CD4-positive, alpha-beta T cell (primary cell): Measurements from ENCODE around the gene ASPHD1. TPM values are rescaled to one million over a fixed set of nuclear protein-coding genes. Genes with fewer than 3 reads are reported as not detected.

Experiments
- ATAC-seq: fragments of 200-7000 bp; cut with Tn5 transposase; one replicate; pipeline ENCODE4 v1.10.0; 2022; ENCODE audit warnings: mild to moderate bottlenecking; ENCODE audit not compliant: poor library complexity
- CTCF ChIA-PET: fragments of 350-600 bp; sonication (Branson Sonifier 250); formaldehyde crosslinking; loops from one replicate; lab custom pipeline; 2021; ENCODE audit warnings: antibody characterized with exemption, inconsistent platforms; lab: Charles Lee
- POLR2A ChIA-PET: fragments of 350-600 bp; sonication (Branson Sonifier 250); formaldehyde crosslinking; loops from one replicate; lab custom pipeline; 2021; ENCODE audit warnings: antibody characterized with exemption, inconsistent platforms; lab: Charles Lee
- DNase-seq, 14 experiments: peaks; one replicate each; pipeline ENCODE4 v3.0.0-alpha.2; 2013 to 2020; ENCODE audit warnings: mixed read lengths in 2 of 14
- H3K27ac ChIP-seq, 2 donors: one replicate each; pipeline versions ENCODE4 v1.5.1 to v1.7.0; 2013; ENCODE audit warnings: low read length in 2 of 2, low read depth in 1 of 2, mild to moderate bottlenecking in 1 of 2
- H3K27me3 ChIP-seq, 2 experiments: 1 replicate in 1 of 2; 2 replicates in 1 of 2; pipeline versions ENCODE4 v1.6.1 to v1.7.0; 2013; ENCODE audit warnings: low read length in 2 of 2, control low read depth in 1 of 2, mild to moderate bottlenecking in 1 of 2, moderate library complexity in 1 of 2; ENCODE audit not compliant: insufficient read depth in 2 of 2, control insufficient read depth in 1 of 2
- H3K36me3 ChIP-seq: one replicate; pipeline ENCODE4 v1.6.1; 2013; ENCODE audit warnings: low read length, control low read depth; ENCODE audit not compliant: insufficient read depth
- H3K4me1 ChIP-seq: one replicate; pipeline ENCODE4 v1.6.1; 2013; ENCODE audit warnings: low read length, control low read depth; ENCODE audit not compliant: insufficient read depth
- H3K4me3 ChIP-seq: one replicate; pipeline ENCODE4 v1.5.1; 2013; ENCODE audit warnings: mild to moderate bottlenecking, low read length, moderate library complexity
- H3K9me3 ChIP-seq, 2 experiments: 1 replicate in 1 of 2; 2 replicates in 1 of 2; pipeline versions ENCODE4 v1.6.1 to v1.7.0; 2013; ENCODE audit warnings: low read length in 2 of 2, mild to moderate bottlenecking in 2 of 2, control low read depth in 1 of 2, moderate library complexity in 1 of 2; ENCODE audit not compliant: control insufficient read depth in 1 of 2, insufficient read depth in 1 of 2
- H3K27ac Mint-ChIP-seq: one replicate; pipeline ENCODE4 v1.8.0; 2020; ENCODE audit warnings: mixed read lengths
- H3K27me3 Mint-ChIP-seq: one replicate; pipeline ENCODE4 v1.8.0; 2021; ENCODE audit warnings: mixed read lengths
- H3K36me3 Mint-ChIP-seq: one replicate; pipeline ENCODE4 v1.8.0; 2021; ENCODE audit warnings: low read depth, mixed read lengths
- H3K4me1 Mint-ChIP-seq: one replicate; pipeline ENCODE4 v1.8.0; 2021; ENCODE audit warnings: low read depth, mixed read lengths
- H3K4me3 Mint-ChIP-seq: one replicate; pipeline ENCODE4 v1.8.0; 2020; ENCODE audit warnings: mild to moderate bottlenecking, mixed read lengths
- H3K9me3 Mint-ChIP-seq: one replicate; pipeline ENCODE4 v1.8.0; 2020; ENCODE audit warnings: mixed read lengths
- intact Hi-C, 2 experiments: fragments of 100-400 bp; cut with DNase I in 1 of 2; cut with micrococcal nuclease in 1 of 2; formaldehyde crosslinking; loops; one replicate each; pipeline versions ENCODE4 v1.15.1 to v1.9.0; 2023 to 2025; cut with DNase I, micrococcal nuclease
- total RNA-seq, 174 experiments: library from RNA in 2 of 174; stranded (reverse) in 2 of 174; gene quantifications; one replicate each; pipeline ENCODE4 v1.2.3 and lab custom pipeline; 2021 to 2026
- TF ChIP-seq, protein P1 (sequence below): fragments of 200-600 bp; IDR thresholded peaks from one replicate; pipeline ENCODE4 v1.8.0; 2022; ENCODE audit warnings: antibody characterized with exemption, mild to moderate bottlenecking

The ASPHD1 gene
- total RNA-seq, 2 experiments from 2014 or later: not detected

- TF ChIP-seq, protein P1, sequence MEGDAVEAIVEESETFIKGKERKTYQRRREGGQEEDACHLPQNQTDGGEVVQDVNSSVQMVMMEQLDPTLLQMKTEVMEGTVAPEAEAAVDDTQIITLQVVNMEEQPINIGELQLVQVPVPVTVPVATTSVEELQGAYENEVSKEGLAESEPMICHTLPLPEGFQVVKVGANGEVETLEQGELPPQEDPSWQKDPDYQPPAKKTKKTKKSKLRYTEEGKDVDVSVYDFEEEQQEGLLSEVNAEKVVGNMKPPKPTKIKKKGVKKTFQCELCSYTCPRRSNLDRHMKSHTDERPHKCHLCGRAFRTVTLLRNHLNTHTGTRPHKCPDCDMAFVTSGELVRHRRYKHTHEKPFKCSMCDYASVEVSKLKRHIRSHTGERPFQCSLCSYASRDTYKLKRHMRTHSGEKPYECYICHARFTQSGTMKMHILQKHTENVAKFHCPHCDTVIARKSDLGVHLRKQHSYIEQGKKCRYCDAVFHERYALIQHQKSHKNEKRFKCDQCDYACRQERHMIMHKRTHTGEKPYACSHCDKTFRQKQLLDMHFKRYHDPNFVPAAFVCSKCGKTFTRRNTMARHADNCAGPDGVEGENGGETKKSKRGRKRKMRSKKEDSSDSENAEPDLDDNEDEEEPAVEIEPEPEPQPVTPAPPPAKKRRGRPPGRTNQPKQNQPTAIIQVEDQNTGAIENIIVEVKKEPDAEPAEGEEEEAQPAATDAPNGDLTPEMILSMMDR: peak; percentile 70
- Mint-ChIP-seq H3K27ac (peak within 1 kb of the TSS; percentile 95), H3K27me3 (no peaks in the 10 kb centered on the region), H3K36me3 (peaks cover 45% of the 10 kb centered on the region), H3K4me1 (peaks cover 22% of the 10 kb centered on the region), H3K9me3 (no peaks in the 10 kb centered on the region), H3K4me3 (peak within 1 kb of the TSS; percentile 95)
- intact Hi-C loops: loop anchor here (1.0 to 5.0 kb wide), 8 partner anchors 36 to 795 kb away; partner anchors contain the start of genes INO80E (in 2 of the 2), FBRS (in 1 of the 2), HIRIP3 (in 1 of the 2) and PAGR1 (in 1 of the 2)
- ATAC-seq (peak; percentile 96), DNase-seq (peak; percentile 85 to 98 (median 90))
- peaks cover 30% of the 10 kb centered on the region for H3K4me1 ChIP-seq
- H3K36me3 ChIP-seq: peaks cover 34% of the 10 kb centered on the region
- ChIA-PET POLR2A (interaction anchor here (0.8 to 2.5 kb wide), 15 partner anchors 14 to 161 kb away, joined by 3 to 16 read pairs (median 6); partner anchors contain the start of genes ASPHD1, KCTD13, KIF22 and MAZ), CTCF (interaction anchor here (0.6 to 2.3 kb wide), 10 partner anchors 14 to 162 kb away, joined by 3 to 11 read pairs (median 4); partner anchors contain the start of genes KIF22 and PAGR1)
- peak within 1 kb of the TSS; percentile 76 for H3K4me3 ChIP-seq
- peak within 1 kb of the TSS; percentile 87 to 97 for H3K27ac ChIP-seq
- H3K9me3 ChIP-seq: peaks cover 0 to 5% of the 10 kb centered on the region in 2 experiments
- H3K27me3 ChIP-seq: no peaks in the 10 kb centered on the region
Measured at GRCh38 chr16:29862884-29863668, 37.2 kb upstream of the ASPHD1 start, which contains the start of gene CDIPT. Gene CDIPT, minus strand, starts transcription at chr16:29863226. Its CDS starts 369 bp downstream, at chr16:29862857.

- ChIA-PET POLR2A (interaction anchor here (0.8 to 2.5 kb wide), 14 partner anchors 13 to 162 kb away, joined by 3 to 16 read pairs (median 6); partner anchors contain the start of genes ASPHD1, KCTD13, KIF22 and MVP), CTCF (interaction anchor here (0.6 to 2.3 kb wide), 10 partner anchors 15 to 163 kb away, joined by 3 to 11 read pairs (median 4); partner anchors contain the start of genes KIF22 and PAGR1)
- peaks cover 22% of the 10 kb centered on the region for H3K4me1 Mint-ChIP-seq
- Histone ChIP-seq H3K4me3 (peak overlapping the region; percentile 76), H3K4me1 (peaks cover 30% of the 10 kb centered on the region), H3K9me3 (peaks cover 0 to 4% of the 10 kb centered on the region in 2 experiments), H3K27me3 (no peaks in the 10 kb centered on the region), H3K27ac (peak overlapping the region; percentile 87 to 97), H3K36me3 (peaks cover 28% of the 10 kb centered on the region)
- H3K36me3 Mint-ChIP-seq: peaks cover 39% of the 10 kb centered on the region
- no peaks in the 10 kb centered on the region for H3K27me3 Mint-ChIP-seq
- ATAC-seq (no peak), DNase-seq (no peak)
- H3K4me3 Mint-ChIP-seq: peak overlapping the region; percentile 95
- H3K27ac Mint-ChIP-seq: peak overlapping the region; percentile 95
- TF ChIP-seq, protein P1: no peak
- intact Hi-C loops: loop anchor here (1.0 to 5.0 kb wide), 8 partner anchors 36 to 795 kb away; partner anchors contain the start of genes INO80E (in 2 of the 2), FBRS (in 1 of the 2), HIRIP3 (in 1 of the 2) and PAGR1 (in 1 of the 2)
- H3K9me3 Mint-ChIP-seq: no peaks in the 10 kb centered on the region
Measured at GRCh38 chr16:29863669-29863984, 36.7 kb upstream of the ASPHD1 start.

DNA sequence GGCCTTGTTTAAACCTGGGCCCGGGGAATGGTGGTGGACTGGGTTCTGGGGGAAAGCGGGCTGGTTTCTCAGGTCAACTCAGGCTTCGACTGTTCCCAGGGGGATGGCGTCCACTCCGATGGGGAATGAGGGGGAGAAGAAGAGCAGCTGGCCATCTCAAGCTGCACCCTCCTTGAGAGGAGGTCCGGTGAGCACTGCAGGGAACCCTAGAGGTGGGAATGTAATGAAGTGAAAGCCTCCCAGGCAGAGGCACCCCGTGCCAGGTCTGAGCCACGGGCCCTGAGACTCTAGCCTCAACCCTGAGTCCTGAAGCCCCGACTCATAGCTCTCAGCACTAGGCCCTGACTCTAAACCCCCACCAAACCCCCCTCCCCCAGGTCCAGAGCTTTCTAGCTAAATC, 36.1 kb upstream of the ASPHD1 start:
- Histone ChIP-seq H3K27ac (no peak overlapping the region), H3K27me3 (no peaks in the 10 kb centered on the region), H3K4me3 (no peak overlapping the region), H3K36me3 (peaks cover 22% of the 10 kb centered on the region), H3K4me1 (peaks cover 30% of the 10 kb centered on the region), H3K9me3 (no peaks in the 10 kb centered on the region)
- TF ChIP-seq, protein P1: no peak
- ChIA-PET POLR2A (interaction anchor here (2.2 to 2.4 kb wide), 3 partner anchors 13 to 62 kb away, joined by 6 to 10 read pairs (median 9); partner anchors contain the start of gene KCTD13), CTCF (interaction anchor here (2.3 kb wide), 1 partner anchor 16 kb away, joined by 11 read pairs; no protein-coding TSS in a partner anchor)
- Mint-ChIP-seq H3K27ac (no peak overlapping the region), H3K4me1 (peaks cover 22% of the 10 kb centered on the region), H3K27me3 (no peaks in the 10 kb centered on the region), H3K9me3 (no peaks in the 10 kb centered on the region), H3K36me3 (peaks cover 33% of the 10 kb centered on the region), H3K4me3 (no peak overlapping the region)
- ATAC-seq (no peak), DNase-seq (no peak)
- intact Hi-C loops: loop anchor here in 1 of 2 experiments (5.0 kb wide), 2 partner anchors 37 to 133 kb away; partner anchors contain the start of genes HIRIP3 and INO80E
